ENCODE measurements around the gene TMEM144. TPM values are rescaled to one million over a fixed set of nuclear protein-coding genes. Genes with fewer than 3 reads are reported as not detected.

Gene TMEM144
- total and polyA plus RNA-seq, 2 experiments from 2014 or later: 1.6 to 2.4 TPM

- no peak overlapping the region for H3K4me2 ChIP-seq (ENCODE audit: unreplicated experiment)
- H3K27ac ChIP-seq: no peak overlapping the region
- TF ChIP-seq EZH2 (IDR thresholded peaks at IDR 0.05; ENCODE audit: insufficient read depth, poor library complexity, severe bottlenecking) (no peak), EZH2phosphoT487 (IDR thresholded peaks at IDR 0.05; ENCODE audit: insufficient read depth, low read depth) (no peak)
- no peaks in the 10 kb centered on the region for H4K20me1 ChIP-seq (ENCODE audit: insufficient read depth)
- in situ Hi-C loops (cut with MboI): no loop called here
- no peaks in the 10 kb centered on the region for H3K27me3 ChIP-seq (replicated peaks; ENCODE audit: insufficient read depth)
- no peaks in the 10 kb centered on the region for H3K79me2 ChIP-seq (ENCODE audit: insufficient read depth)
- no peak overlapping the region for H3K4me3 ChIP-seq
- DNase-seq: peak; percentile 77
- peaks cover 5% of the 10 kb centered on the region; the same call in 1 of the 2 replicates for H3K4me1 ChIP-seq (ENCODE audit: insufficient read depth)
- no peaks in the 10 kb centered on the region for H3F3A ChIP-seq (ENCODE audit: insufficient read depth)
- 33% methylated on average over 3 of the region's 3 CpGs for WGBS, 2 experiments (ENCODE audit: low coverage in 1 of 2, low lambda C conversion rate in 2 of 2, missing lambda C conversion rate in 2 of 2)
- H3K36me3 ChIP-seq (ENCODE audit: low read depth): no peaks in the 10 kb centered on the region
- H3K9me3 ChIP-seq (ENCODE audit: low read depth): no peaks in the 10 kb centered on the region
- H2AFZ ChIP-seq: no peak overlapping the region; the same call in 1 of the 2 replicates
- no peaks in the 10 kb centered on the region for H3K9me2 ChIP-seq (ENCODE audit: insufficient read depth)
- no peak overlapping the region for H3K9ac ChIP-seq
Measured at GRCh38 chr4:158255727-158256324, 45.5 kb downstream of the TMEM144 start.

- no peaks in the 10 kb centered on the region for H3K9me2 ChIP-seq (ENCODE audit: insufficient read depth)
- no peaks in the 10 kb centered on the region for H3K36me3 ChIP-seq (ENCODE audit: low read depth)
- TF ChIP-seq EZH2 (IDR thresholded peaks at IDR 0.05; ENCODE audit: insufficient read depth, poor library complexity, severe bottlenecking): no peak
- no peak for TF ChIP-seq EZH2phosphoT487 (IDR thresholded peaks at IDR 0.05; ENCODE audit: insufficient read depth, low read depth)
- no peaks in the 10 kb centered on the region for H3F3A ChIP-seq (ENCODE audit: insufficient read depth)
- no peaks in the 10 kb centered on the region for H4K20me1 ChIP-seq (ENCODE audit: insufficient read depth)
- no peak overlapping the region for H3K27ac ChIP-seq
- no peaks in the 10 kb centered on the region for H3K27me3 ChIP-seq (replicated peaks; ENCODE audit: insufficient read depth)
- DNase-seq: peak; percentile 41
- peak overlapping the region; percentile 81 for H2AFZ ChIP-seq
- no peaks in the 10 kb centered on the region for H3K9me3 ChIP-seq (ENCODE audit: low read depth)
- H3K4me3 ChIP-seq: peak overlapping the region; percentile 40
- in situ Hi-C loops (cut with MboI): loop anchor here (5.0 kb wide), 1 partner anchor 362 kb away; no protein-coding TSS in a partner anchor
- peaks cover 5% of the 10 kb centered on the region; the same call in 1 of the 2 replicates for H3K4me1 ChIP-seq (ENCODE audit: insufficient read depth)
- H3K9ac ChIP-seq: no peak overlapping the region
- no peaks in the 10 kb centered on the region for H3K79me2 ChIP-seq (ENCODE audit: insufficient read depth)
- 10 to 16% methylated on average over 3 of the region's 3 CpGs for WGBS, 2 experiments (ENCODE audit: low coverage in 1 of 2, low lambda C conversion rate in 2 of 2, missing lambda C conversion rate in 2 of 2)
- H3K4me2 ChIP-seq (ENCODE audit: unreplicated experiment): peak overlapping the region; percentile 60
Measured at GRCh38 chr4:158259955-158260575, 49.8 kb downstream of the TMEM144 start.

GRCh38 chr4:158261480-158261879, 51.2 kb downstream of the TMEM144 start:
- WGBS, 2 experiments (ENCODE audit: low coverage in 1 of 2, low lambda C conversion rate in 2 of 2, missing lambda C conversion rate in 2 of 2): 83 to 93% methylated on average over 4 of the region's 4 CpGs
- no peak overlapping the region for H3K4me2 ChIP-seq (ENCODE audit: unreplicated experiment)
- H3K9me3 ChIP-seq (ENCODE audit: low read depth): no peaks in the 10 kb centered on the region
- DNase-seq: no peak
- H3K4me3 ChIP-seq: no peak overlapping the region
- no peaks in the 10 kb centered on the region for H3K27me3 ChIP-seq (replicated peaks; ENCODE audit: insufficient read depth)
- peaks cover 5% of the 10 kb centered on the region; the same call in 1 of the 2 replicates for H3K4me1 ChIP-seq (ENCODE audit: insufficient read depth)
- H3K9me2 ChIP-seq (ENCODE audit: insufficient read depth): no peaks in the 10 kb centered on the region
- in situ Hi-C loops (cut with MboI): loop anchor here (5.0 kb wide), 1 partner anchor 361 kb away; no protein-coding TSS in a partner anchor
- TF ChIP-seq EZH2phosphoT487 (IDR thresholded peaks at IDR 0.05; ENCODE audit: insufficient read depth, low read depth): no peak
- no peak for TF ChIP-seq EZH2 (IDR thresholded peaks at IDR 0.05; ENCODE audit: insufficient read depth, poor library complexity, severe bottlenecking)
- H4K20me1 ChIP-seq (ENCODE audit: insufficient read depth): no peaks in the 10 kb centered on the region
- H2AFZ ChIP-seq: 0 out of 2 replicates have a peak overlapping the region, but pooled peaks have one; percentile 26
- H3K9ac ChIP-seq: no peak overlapping the region
- H3K79me2 ChIP-seq (ENCODE audit: insufficient read depth): no peaks in the 10 kb centered on the region
- no peaks in the 10 kb centered on the region for H3K36me3 ChIP-seq (ENCODE audit: low read depth)
- H3F3A ChIP-seq (ENCODE audit: insufficient read depth): no peaks in the 10 kb centered on the region
- H3K27ac ChIP-seq: no peak overlapping the region

- no peak for TF ChIP-seq EZH2 (IDR thresholded peaks at IDR 0.05; ENCODE audit: insufficient read depth, poor library complexity, severe bottlenecking)
- TF ChIP-seq EZH2phosphoT487 (IDR thresholded peaks at IDR 0.05; ENCODE audit: insufficient read depth, low read depth): no peak
- Histone ChIP-seq H3F3A (ENCODE audit: insufficient read depth) (no peaks in the 10 kb centered on the region), H3K4me2 (ENCODE audit: unreplicated experiment) (no peak overlapping the region), H3K9me2 (ENCODE audit: insufficient read depth) (no peaks in the 10 kb centered on the region), H3K27me3 (replicated peaks; ENCODE audit: insufficient read depth) (no peaks in the 10 kb centered on the region), H3K79me2 (ENCODE audit: insufficient read depth) (no peaks in the 10 kb centered on the region), H3K9ac (no peak overlapping the region), H3K36me3 (ENCODE audit: low read depth) (no peaks in the 10 kb centered on the region), H3K9me3 (ENCODE audit: low read depth) (no peaks in the 10 kb centered on the region), H3K4me3 (no peak overlapping the region), H3K27ac (no peak overlapping the region), H3K4me1 (ENCODE audit: insufficient read depth) (no peaks in the 10 kb centered on the region), H4K20me1 (ENCODE audit: insufficient read depth) (no peaks in the 10 kb centered on the region), H2AFZ (no peak overlapping the region)
- no peak for DNase-seq
- in situ Hi-C loops (cut with MboI): no loop called here
- WGBS, 2 experiments (ENCODE audit: low coverage in 1 of 2, low lambda C conversion rate in 2 of 2, missing lambda C conversion rate in 2 of 2): 73 to 86% methylated on average over 2 of the region's 2 CpGs
Measured at GRCh38 chr4:158268553-158268952, 58.3 kb downstream of the TMEM144 start.

Measured in GM23248 (cell line).